ENCODE measurements around the gene NSFL1C.

Gene NSFL1C

GRCh38 chr20:1466211-1467081 is at the start of gene NSFL1C:
TSS of gene NSFL1C (minus strand) at chr20:1466849. CDS start at chr20:1466824, 25 bp downstream.
- TF ChIP-seq GATA2 (IDR thresholded peaks at IDR 0.05; ENCODE audit: low read depth, low read length) (peak; percentile 19; the same call in 1 of the 2 replicates), GATA3 (IDR thresholded peaks at IDR 0.05; ENCODE audit: low read depth, low read length) (no peak)

- TF ChIP-seq GATA2 (IDR thresholded peaks at IDR 0.05; ENCODE audit: low read depth, low read length) = no peak
- TF ChIP-seq GATA3 (IDR thresholded peaks at IDR 0.05; ENCODE audit: low read depth, low read length) = no peak
Measured at GRCh38 chr20:1513801-1514200, 47.2 kb upstream of the NSFL1C start.

GRCh38 chr20:1509237-1509636 is 42.6 kb upstream of the NSFL1C start:
- TF ChIP-seq GATA2 (IDR thresholded peaks at IDR 0.05; ENCODE audit: low read depth, low read length) = no peak
- no peak for TF ChIP-seq GATA3 (IDR thresholded peaks at IDR 0.05; ENCODE audit: low read depth, low read length)

- TF ChIP-seq GATA2 (IDR thresholded peaks at IDR 0.05; ENCODE audit: low read depth, low read length) (no peak), GATA3 (IDR thresholded peaks at IDR 0.05; ENCODE audit: low read depth, low read length) (no peak)
Measured at GRCh38 chr20:1508574-1508973, 41.9 kb upstream of the NSFL1C start.

GRCh38 chr20:1507276-1507675 is 40.6 kb upstream of the NSFL1C start:
- TF ChIP-seq GATA3 (IDR thresholded peaks at IDR 0.05; ENCODE audit: low read depth, low read length) = no peak
- TF ChIP-seq GATA2 (IDR thresholded peaks at IDR 0.05; ENCODE audit: low read depth, low read length) = no peak

- TF ChIP-seq GATA3 (IDR thresholded peaks at IDR 0.05; ENCODE audit: low read depth, low read length) (no peak), GATA2 (IDR thresholded peaks at IDR 0.05; ENCODE audit: low read depth, low read length) (no peak)
Measured at GRCh38 chr20:1505871-1506270, 39.2 kb upstream of the NSFL1C start.

- TF ChIP-seq GATA2 (IDR thresholded peaks at IDR 0.05; ENCODE audit: low read depth, low read length) (no peak), GATA3 (IDR thresholded peaks at IDR 0.05; ENCODE audit: low read depth, low read length) (no peak)
Measured at GRCh38 chr20:1505361-1505760, 38.7 kb upstream of the NSFL1C start.

- TF ChIP-seq GATA2 (IDR thresholded peaks at IDR 0.05; ENCODE audit: low read depth, low read length) = no peak
- no peak for TF ChIP-seq GATA3 (IDR thresholded peaks at IDR 0.05; ENCODE audit: low read depth, low read length)
Measured at GRCh38 chr20:1503564-1504227, 37.0 kb upstream of the NSFL1C start.

- TF ChIP-seq GATA2 (IDR thresholded peaks at IDR 0.05; ENCODE audit: low read depth, low read length) (no peak), GATA3 (IDR thresholded peaks at IDR 0.05; ENCODE audit: low read depth, low read length) (no peak)
Measured at GRCh38 chr20:1500496-1500895, 33.8 kb upstream of the NSFL1C start.

GRCh38 chr20:1499528-1500420 is 33.1 kb upstream of the NSFL1C start:
- TF ChIP-seq GATA2 (IDR thresholded peaks at IDR 0.05; ENCODE audit: low read depth, low read length) (no peak), GATA3 (IDR thresholded peaks at IDR 0.05; ENCODE audit: low read depth, low read length) (no peak)

GRCh38 chr20:1496930-1497329 is 30.3 kb upstream of the NSFL1C start:
- no peak for TF ChIP-seq GATA3 (IDR thresholded peaks at IDR 0.05; ENCODE audit: low read depth, low read length)

GRCh38 chr20:1494436-1494835 is 27.8 kb upstream of the NSFL1C start:
- TF ChIP-seq GATA2 (IDR thresholded peaks at IDR 0.05; ENCODE audit: low read depth, low read length) (no peak), GATA3 (IDR thresholded peaks at IDR 0.05; ENCODE audit: low read depth, low read length) (no peak)

GRCh38 chr20:1493536-1493935 is 26.9 kb upstream of the NSFL1C start:
- TF ChIP-seq GATA2 (IDR thresholded peaks at IDR 0.05; ENCODE audit: low read depth, low read length) (no peak), GATA3 (IDR thresholded peaks at IDR 0.05; ENCODE audit: low read depth, low read length) (no peak)
